DND-41 (cell line): Measurements from ENCODE around the gene PRLH.

Experiments used
- ATAC-seq: fragments of 200-7000 bp; cut with Tn5 transposase; 3 replicates; pipeline ENCODE4 v1.9.1; 2021; ENCODE audit warnings: low read depth; ENCODE audit not compliant: insufficient read depth
- DNase-seq: peaks from one replicate; pipeline ENCODE4 v3.0.0-alpha.2; 2020
- H2AFZ ChIP-seq: 2 replicates; pipeline ENCODE4 v1.6.0; 2012; ENCODE audit warnings: low read depth, low read length
- H3K27ac ChIP-seq: 2 replicates; pipeline ENCODE4 v1.5.1; 2012; ENCODE audit warnings: low read length, inconsistent platforms
- H3K27me3 ChIP-seq: fragments of 200-600 bp; sonication (generic); 2 replicates; pipeline ENCODE4 v1.6.0; 2012; ENCODE audit warnings: low read length, mild to moderate bottlenecking, inconsistent platforms; ENCODE audit not compliant: insufficient read depth, poor library complexity
- H3K36me3 ChIP-seq: 2 replicates; pipeline ENCODE4 v1.5.1; 2012; ENCODE audit warnings: low read length, inconsistent platforms; ENCODE audit not compliant: insufficient read depth
- H3K4me1 ChIP-seq: 2 replicates; pipeline ENCODE4 v1.5.1; 2012; ENCODE audit warnings: mild to moderate bottlenecking, low read length; ENCODE audit not compliant: insufficient read depth
- H3K4me2 ChIP-seq: 2 replicates; pipeline ENCODE4 v1.6.0; 2012; ENCODE audit warnings: mild to moderate bottlenecking, moderate library complexity, low read length, inconsistent platforms; ENCODE audit not compliant: insufficient read depth
- H3K4me3 ChIP-seq, 2 experiments: fragments of 200-600 bp in 1 of 2; shearing (Covaris generic) in 1 of 2; 2 replicates each; pipeline ENCODE4 v1.5.1; 2012 to 2016; ENCODE audit warnings: inconsistent platforms in 2 of 2, low read length in 2 of 2, mild to moderate bottlenecking in 2 of 2, low read depth in 1 of 2, moderate library complexity in 1 of 2
- H3K79me2 ChIP-seq: 2 replicates; pipeline ENCODE4 v1.6.0; 2012; ENCODE audit warnings: low read length, inconsistent platforms; ENCODE audit not compliant: insufficient read depth
- H3K9ac ChIP-seq: 2 replicates; pipeline ENCODE4 v1.6.0; 2012; ENCODE audit warnings: low read depth, mild to moderate bottlenecking, inconsistent platforms, low read length, moderate library complexity
- H3K9me3 ChIP-seq: 2 replicates; pipeline ENCODE4 v1.5.1; 2012; ENCODE audit warnings: low read length, moderate library complexity, mild to moderate bottlenecking, inconsistent platforms; ENCODE audit not compliant: insufficient read depth, severe bottlenecking
- H4K20me1 ChIP-seq: 2 replicates; pipeline ENCODE4 v1.6.0; 2012; ENCODE audit warnings: low read length; ENCODE audit not compliant: insufficient read depth
- CTCF ChIP-seq: IDR thresholded peaks from 2 replicates; pipeline ENCODE4 v1.5.1; 2012; ENCODE audit warnings: borderline replicate concordance, low read length, moderate library complexity, mild to moderate bottlenecking; ENCODE audit not compliant: poor library complexity, severe bottlenecking; ENCODE audit errors: extremely low read depth
- EZH2 ChIP-seq: IDR thresholded peaks from 3 replicates; pipeline ENCODE4 v1.6.1; 2012; ENCODE audit warnings: borderline replicate concordance, low read depth, mild to moderate bottlenecking, moderate library complexity, low read length, inconsistent platforms; ENCODE audit not compliant: severe bottlenecking

Gene PRLH

GRCh38 chr2:237525559-237526157 lies 40.7 kb upstream of the PRLH start:
- Histone ChIP-seq H3K9me3 (no peaks in the 10 kb centered on the region), H3K4me1 (no peaks in the 10 kb centered on the region), H4K20me1 (no peaks in the 10 kb centered on the region), H3K4me2 (no peak overlapping the region), H3K79me2 (no peaks in the 10 kb centered on the region), H3K27ac (no peak overlapping the region), H3K36me3 (no peaks in the 10 kb centered on the region), H3K4me3 (no peak overlapping the region), H3K27me3 (no peaks in the 10 kb centered on the region), H3K9ac (no peak overlapping the region), H2AFZ (no peak overlapping the region)
- no peak for TF ChIP-seq EZH2
- no peak for ATAC-seq
- no peak for DNase-seq

GRCh38 chr2:237527233-237527632 lies 39.1 kb upstream of the PRLH start:
- H3K9me3 ChIP-seq = no peaks in the 10 kb centered on the region
- H4K20me1 ChIP-seq = no peaks in the 10 kb centered on the region
- TF ChIP-seq CTCF = no peak
- no peak for TF ChIP-seq EZH2
- no peaks in the 10 kb centered on the region for H3K4me1 ChIP-seq
- H2AFZ ChIP-seq = no peak overlapping the region
- DNase-seq (no peak), ATAC-seq (no peak)
- H3K36me3 ChIP-seq = no peaks in the 10 kb centered on the region
- H3K4me3 ChIP-seq = no peak overlapping the region
- H3K4me2 ChIP-seq = no peak overlapping the region
- no peaks in the 10 kb centered on the region for H3K79me2 ChIP-seq
- no peaks in the 10 kb centered on the region for H3K27me3 ChIP-seq
- H3K9ac ChIP-seq = no peak overlapping the region
- no peak overlapping the region for H3K27ac ChIP-seq

GRCh38 chr2:237527766-237528165 lies 38.6 kb upstream of the PRLH start:
- ATAC-seq (no peak), DNase-seq (no peak)
- H3K4me1 ChIP-seq = no peaks in the 10 kb centered on the region
- no peaks in the 10 kb centered on the region for H3K36me3 ChIP-seq
- H3K4me3 ChIP-seq = no peak overlapping the region
- no peaks in the 10 kb centered on the region for H3K79me2 ChIP-seq
- no peak overlapping the region for H3K9ac ChIP-seq
- H2AFZ ChIP-seq = no peak overlapping the region
- H4K20me1 ChIP-seq = no peaks in the 10 kb centered on the region
- no peaks in the 10 kb centered on the region for H3K27me3 ChIP-seq
- H3K4me2 ChIP-seq = no peak overlapping the region
- no peak overlapping the region for H3K27ac ChIP-seq
- H3K9me3 ChIP-seq = no peaks in the 10 kb centered on the region
- no peak for TF ChIP-seq CTCF
- no peak for TF ChIP-seq EZH2

- no peaks in the 10 kb centered on the region for H3K4me1 ChIP-seq
- no peaks in the 10 kb centered on the region for H3K79me2 ChIP-seq
- H3K27ac ChIP-seq = no peak overlapping the region
- H3K9me3 ChIP-seq = no peaks in the 10 kb centered on the region
- H3K27me3 ChIP-seq = no peaks in the 10 kb centered on the region
- H3K36me3 ChIP-seq = no peaks in the 10 kb centered on the region
- no peak overlapping the region for H3K9ac ChIP-seq
- no peak overlapping the region for H2AFZ ChIP-seq
- TF ChIP-seq EZH2 = no peak
- no peak for TF ChIP-seq CTCF
- no peaks in the 10 kb centered on the region for H4K20me1 ChIP-seq
- ATAC-seq = no peak
- no peak overlapping the region for H3K4me3 ChIP-seq
- DNase-seq = no peak
- no peak overlapping the region for H3K4me2 ChIP-seq
Observed at GRCh38 chr2:237529452-237530402, 36.6 kb upstream of the PRLH start.
